Endothelial cell of umbilical vein (primary cell): ENCODE results near the gene RECQL5. TPM values are rescaled to one million over a fixed set of nuclear protein-coding genes. Genes with fewer than 3 reads are reported as not detected.

Experiments used
- BruUV-seq: library from RNA; stranded (reverse); fragments of 400-500 nt; replicated peaks from 2 replicates; lab custom pipeline; 2021; lab: Mats Ljungman, UMichigan
- CTCF ChIA-PET: fragments of 300-600, 350-600 bp; sonication (Branson Sonifier 250); formaldehyde crosslinking; loops from one replicate; lab custom pipeline; 2021; ENCODE audit warnings: antibody characterized with exemption, inconsistent platforms; lab: Charles Lee
- POLR2A ChIA-PET: fragments of 300-600, 350-600 bp; sonication (Branson Sonifier 250); formaldehyde crosslinking; loops from one replicate; lab custom pipeline; 2021; ENCODE audit warnings: antibody characterized with exemption, inconsistent platforms; lab: Charles Lee
- DNase-seq: peaks from one replicate; pipeline ENCODE4 v3.0.0-alpha.2; 2011; ENCODE audit warnings: low read depth, low spot score
- FAIRE-seq: peaks from 2 replicates; lab custom pipeline; 2011; peaks lifted over from hg19 to GRCh38; lab: Jason Lieb, UNC
- H2AFZ ChIP-seq: 2 replicates; pipeline ENCODE4 v1.6.0; 2012; ENCODE audit warnings: low read depth, low read length, control low read depth, inconsistent platforms
- H3K27ac ChIP-seq: 2 replicates; pipeline ENCODE4 v1.5.1; 2011; ENCODE audit warnings: low read depth, mild to moderate bottlenecking, control low read depth, low read length, moderate library complexity; ENCODE audit not compliant: insufficient read depth
- H3K27me3 ChIP-seq, 2 experiments: 2 replicates each; pipeline versions ENCODE4 v1.6.0 to v1.6.1; 2011; ENCODE audit warnings: low read length in 2 of 2, mixed read lengths in 1 of 2; ENCODE audit not compliant: control insufficient read depth in 2 of 2, insufficient read depth in 2 of 2
- H3K36me3 ChIP-seq, 2 experiments: 2 replicates in 1 of 2; 3 replicates in 1 of 2; pipeline ENCODE4 v1.5.1; 2011; ENCODE audit warnings: low read length in 2 of 2, mild to moderate bottlenecking in 1 of 2, moderate library complexity in 1 of 2; ENCODE audit not compliant: control insufficient read depth in 2 of 2, insufficient read depth in 2 of 2; ENCODE audit errors: extremely low read depth in 1 of 2
- H3K4me1 ChIP-seq: 3 replicates; pipeline ENCODE4 v1.5.1; 2011; ENCODE audit warnings: mild to moderate bottlenecking, low read length; ENCODE audit not compliant: control insufficient read depth, insufficient read depth; ENCODE audit errors: extremely low read depth
- H3K4me2 ChIP-seq: 2 replicates; pipeline ENCODE4 v1.6.1; 2011; ENCODE audit warnings: low read length, control low read depth, mixed read lengths; ENCODE audit not compliant: insufficient read depth
- H3K4me3 ChIP-seq, 3 experiments: fragments of 200-600 bp in 1 of 3; sonication (generic), shearing (Covaris generic) in 1 of 3; replicated peaks in 1 of 3; 2 replicates each; pipeline ENCODE4 v1.5.1; 2011 to 2016; ENCODE audit warnings: control low read depth in 3 of 3, low read length in 3 of 3, mild to moderate bottlenecking in 2 of 3, inconsistent platforms in 1 of 3, low read depth in 1 of 3, moderate library complexity in 1 of 3; ENCODE audit not compliant: insufficient read depth in 1 of 3
- H3K79me2 ChIP-seq: 2 replicates; pipeline ENCODE4 v1.6.0; 2012; ENCODE audit warnings: low read length, inconsistent platforms; ENCODE audit not compliant: control insufficient read depth, insufficient read depth
- H3K9ac ChIP-seq: replicated peaks from 2 replicates; pipeline ENCODE3; 2011; ENCODE audit warnings: low read length, control low read depth; ENCODE audit not compliant: insufficient read depth; ENCODE audit errors: extremely low read depth
- H3K9me1 ChIP-seq: replicated peaks from 3 replicates; pipeline ENCODE4 v1.6.0; 2011; ENCODE audit warnings: mild to moderate bottlenecking, low read length; ENCODE audit not compliant: control insufficient read depth, insufficient read depth; ENCODE audit errors: extremely low read depth
- H3K9me3 ChIP-seq: replicated peaks from 2 replicates; pipeline ENCODE4 v1.5.1; 2012; ENCODE audit warnings: low read length, inconsistent platforms; ENCODE audit not compliant: control insufficient read depth, insufficient read depth
- H4K20me1 ChIP-seq: replicated peaks from 2 replicates; pipeline ENCODE3; 2011; ENCODE audit warnings: mild to moderate bottlenecking, low read length; ENCODE audit not compliant: control insufficient read depth, insufficient read depth; ENCODE audit errors: extremely low read depth
- CTCF ChIP-seq, 2 donors: IDR thresholded peaks; 1 replicate in 1 of 2; 2 replicates in 1 of 2; pipeline ENCODE4 v1.5.1; 2011; ENCODE audit warnings: low read length in 2 of 2, mild to moderate bottlenecking in 2 of 2, moderate library complexity in 2 of 2, control low read depth in 1 of 2, inconsistent platforms in 1 of 2, low read depth in 1 of 2; ENCODE audit not compliant: insufficient read depth in 1 of 2; ENCODE audit errors: extremely low read depth in 1 of 2
- EZH2 ChIP-seq: IDR thresholded peaks from 2 replicates; pipeline ENCODE4 v1.6.1; 2012; ENCODE audit warnings: borderline replicate concordance, low read depth, mild to moderate bottlenecking, moderate library complexity, low read length, inconsistent platforms; ENCODE audit not compliant: severe bottlenecking
- FOS ChIP-seq: IDR thresholded peaks from 2 replicates; pipeline ENCODE4 v1.6.1; 2011; ENCODE audit warnings: mild to moderate bottlenecking, low read length, moderate library complexity, borderline replicate concordance; ENCODE audit not compliant: insufficient read depth
- GATA2 ChIP-seq: IDR thresholded peaks from 2 replicates; pipeline ENCODE4 v1.7.0; 2011; ENCODE audit warnings: low read depth, mild to moderate bottlenecking, moderate library complexity, mixed read lengths, low read length; ENCODE audit not compliant: insufficient read length, insufficient read depth
- JUN ChIP-seq: IDR thresholded peaks from 2 replicates; pipeline ENCODE4 v1.6.1; 2011; ENCODE audit warnings: borderline replicate concordance, low read depth; ENCODE audit not compliant: insufficient read length, insufficient read depth
- MAX ChIP-seq: IDR thresholded peaks from 2 replicates; pipeline ENCODE4 v1.6.1; 2011; ENCODE audit not compliant: insufficient read depth, insufficient read length
- MYC ChIP-seq: IDR thresholded peaks from one replicate; pipeline ENCODE4 v1.6.1; 2011; ENCODE audit warnings: mild to moderate bottlenecking, low read depth, low read length
- POLR2A ChIP-seq: IDR thresholded peaks from 2 replicates; pipeline ENCODE4 v1.6.1; 2012; ENCODE audit warnings: low read depth, mild to moderate bottlenecking, control low read depth, low read length
- POLR2AphosphoS5 ChIP-seq: IDR thresholded peaks from 2 replicates; pipeline ENCODE4 v1.6.1; 2012; ENCODE audit warnings: low read depth, mild to moderate bottlenecking, control low read depth, low read length, moderate library complexity; ENCODE audit not compliant: insufficient read depth
- dilution Hi-C: fragments of 300-500 bp; cut with MboI; formaldehyde crosslinking; loops from one replicate; pipeline ENCODE4 v1.15.0; 2019; ENCODE audit warnings: low sequenced_read_pairs; ENCODE audit not compliant: extremely low pct_ligation_motif_present
- intact Hi-C: fragments of 100-400 bp; cut with micrococcal nuclease; formaldehyde crosslinking; loops from one replicate; pipeline ENCODE4 v1.10.0; 2022
- polyA plus RNA-seq, 4 experiments: library from polyadenylated mRNA; depleted of rRNA in 3 of 4; stranded (reverse) in 3 of 4; unstranded in 1 of 4; fragments of >200 nt; gene quantifications; 2 replicates each; pipeline versions ENCODE4 v1.2.1 to v1.2.3, GENCODE V29; 2011 to 2012; ENCODE audit warnings: missing spikeins in 1 of 4
- total RNA-seq: library from RNA; stranded (reverse); gene quantifications from 2 replicates; pipeline ENCODE4 v1.2.3, GENCODE V29; 2021

RECQL5 gene
- total and polyA plus RNA-seq, 2 donors (not counting 3 experiments of a cell fraction or from before 2014, with no cell fraction given) = 21.3 to 30.7 TPM

GRCh38 chr17:75591722-75592302 lies 75.1 kb downstream of the RECQL5 start:
- no peak for TF ChIP-seq EZH2
- no peak for TF ChIP-seq POLR2AphosphoS5
- TF ChIP-seq POLR2A = no peak
- no peak for TF ChIP-seq MAX
- TF ChIP-seq JUN = no peak
- no peak for TF ChIP-seq GATA2
- no peak for TF ChIP-seq FOS
- no peak for TF ChIP-seq MYC
- TF ChIP-seq CTCF (IDR thresholded peaks at IDR 0.05; ENCODE audit: extremely low read depth in 1 of 2, insufficient read depth in 1 of 2, low read depth in 1 of 2, low read length in 2 of 2) = no peak
- H3K36me3 ChIP-seq = no peaks in the 10 kb centered on the region
- H3K9ac ChIP-seq = no peak overlapping the region
- POLR2A ChIA-PET = no interaction called here
- no peaks in the 10 kb centered on the region for H3K9me1 ChIP-seq
- H3K4me3 ChIP-seq = no peak overlapping the region
- no peaks in the 10 kb centered on the region for H3K9me3 ChIP-seq
- H3K4me2 ChIP-seq = no peak overlapping the region
- CTCF ChIA-PET = interaction anchor here (1.0 to 4.9 kb wide), 2 partner anchors 10 to 75 kb away, joined by 4 to 29 read pairs; partner anchors contain the start of gene TSEN54
- peaks cover 3% of the 10 kb centered on the region for H3K4me1 ChIP-seq
- BruUV-seq = no TSS peak
- DNase-seq (no peak), FAIRE-seq (no peak)
- H3K27me3 ChIP-seq = no peaks in the 10 kb centered on the region
- H2AFZ ChIP-seq = no peak overlapping the region
- intact Hi-C loops (no loop called here), dilution Hi-C loops (no loop called here)
- H3K79me2 ChIP-seq = no peaks in the 10 kb centered on the region
- H4K20me1 ChIP-seq = no peaks in the 10 kb centered on the region
- no peak overlapping the region for H3K27ac ChIP-seq
